Rectal smooth muscle tissue (tissue), 1 donor: Measurements from ENCODE around the gene SH3BP2.

Experiments used
- H3K27ac ChIP-seq: one replicate; pipeline ENCODE4 v1.7.0; 2013; ENCODE audit warnings: low read depth, low read length, inconsistent platforms
- H3K27me3 ChIP-seq: one replicate; pipeline ENCODE4 v1.7.0; 2013; ENCODE audit warnings: low read length; ENCODE audit not compliant: control insufficient read depth, insufficient read depth
- H3K36me3 ChIP-seq: one replicate; pipeline ENCODE4 v1.7.0; 2013; ENCODE audit warnings: low read length; ENCODE audit not compliant: control insufficient read depth, insufficient read depth
- H3K4me1 ChIP-seq: one replicate; pipeline ENCODE4 v1.7.0; 2013; ENCODE audit warnings: low read length; ENCODE audit not compliant: control insufficient read depth, insufficient read depth
- H3K4me3 ChIP-seq: one replicate; pipeline ENCODE4 v1.7.0; 2013; ENCODE audit warnings: low read length
- H3K9ac ChIP-seq: one replicate; pipeline ENCODE4 v1.7.0; 2013; ENCODE audit warnings: low read length

SH3BP2 gene

DNA sequence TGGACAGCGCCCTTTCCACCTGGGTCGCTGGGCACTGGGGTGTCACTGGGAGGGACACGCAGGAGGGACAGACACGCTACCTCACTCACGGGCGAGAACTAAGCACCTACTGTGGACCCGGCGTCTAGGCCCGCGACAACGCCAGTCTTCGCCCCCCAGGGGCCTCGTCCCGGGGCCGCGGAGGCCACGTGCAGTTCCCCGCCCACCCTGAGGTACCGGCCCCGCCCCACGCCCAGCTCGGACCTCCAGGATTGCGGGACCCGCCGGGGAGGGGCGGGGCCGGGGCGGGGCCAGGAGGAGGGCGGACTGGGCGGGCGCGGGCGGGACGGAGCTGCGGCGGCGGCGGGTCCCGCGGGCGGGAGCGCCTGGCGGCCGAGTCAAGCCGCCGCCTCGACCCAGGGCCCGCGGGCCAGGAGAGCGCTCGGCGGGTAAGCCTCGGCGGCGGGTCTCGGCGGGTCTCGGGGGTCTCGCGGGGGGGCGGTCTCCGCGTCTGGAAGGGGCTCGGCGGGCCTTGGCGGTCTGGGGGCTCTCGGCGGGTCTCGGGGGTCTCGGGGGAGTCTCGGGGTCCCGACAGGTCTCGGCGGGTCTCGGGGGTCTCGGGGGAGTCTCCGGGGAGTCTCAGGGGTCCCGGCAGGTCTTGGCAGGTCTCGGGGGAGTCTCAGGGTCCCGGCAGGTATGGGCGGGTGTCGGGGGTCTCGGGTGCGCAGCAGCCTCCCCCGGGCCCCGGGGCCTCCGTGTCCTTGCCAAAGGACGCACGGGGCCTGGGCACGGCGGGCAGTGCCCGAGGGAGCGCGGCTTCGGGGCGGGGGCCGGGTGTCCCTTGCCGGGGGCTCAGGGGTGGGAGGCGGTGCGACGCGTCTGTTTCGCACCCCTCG lies at the start of gene SH3BP2:
SH3BP2 (plus strand) TSS at position 375 of the 875 bp plus-strand sequence. CDS start 27,533 bp downstream, outside the sequence.
- H3K4me1 ChIP-seq, result peaks cover 11% of the 10 kb centered on the region
- H3K27me3 ChIP-seq, result no peaks in the 10 kb centered on the region
- no peaks in the 10 kb centered on the region for H3K36me3 ChIP-seq
- peak within 1 kb of the TSS; percentile 62 for H3K4me3 ChIP-seq
- peak within 1 kb of the TSS; percentile 36 for H3K9ac ChIP-seq
- H3K27ac ChIP-seq, result peak within 1 kb of the TSS; percentile 46

DNA sequence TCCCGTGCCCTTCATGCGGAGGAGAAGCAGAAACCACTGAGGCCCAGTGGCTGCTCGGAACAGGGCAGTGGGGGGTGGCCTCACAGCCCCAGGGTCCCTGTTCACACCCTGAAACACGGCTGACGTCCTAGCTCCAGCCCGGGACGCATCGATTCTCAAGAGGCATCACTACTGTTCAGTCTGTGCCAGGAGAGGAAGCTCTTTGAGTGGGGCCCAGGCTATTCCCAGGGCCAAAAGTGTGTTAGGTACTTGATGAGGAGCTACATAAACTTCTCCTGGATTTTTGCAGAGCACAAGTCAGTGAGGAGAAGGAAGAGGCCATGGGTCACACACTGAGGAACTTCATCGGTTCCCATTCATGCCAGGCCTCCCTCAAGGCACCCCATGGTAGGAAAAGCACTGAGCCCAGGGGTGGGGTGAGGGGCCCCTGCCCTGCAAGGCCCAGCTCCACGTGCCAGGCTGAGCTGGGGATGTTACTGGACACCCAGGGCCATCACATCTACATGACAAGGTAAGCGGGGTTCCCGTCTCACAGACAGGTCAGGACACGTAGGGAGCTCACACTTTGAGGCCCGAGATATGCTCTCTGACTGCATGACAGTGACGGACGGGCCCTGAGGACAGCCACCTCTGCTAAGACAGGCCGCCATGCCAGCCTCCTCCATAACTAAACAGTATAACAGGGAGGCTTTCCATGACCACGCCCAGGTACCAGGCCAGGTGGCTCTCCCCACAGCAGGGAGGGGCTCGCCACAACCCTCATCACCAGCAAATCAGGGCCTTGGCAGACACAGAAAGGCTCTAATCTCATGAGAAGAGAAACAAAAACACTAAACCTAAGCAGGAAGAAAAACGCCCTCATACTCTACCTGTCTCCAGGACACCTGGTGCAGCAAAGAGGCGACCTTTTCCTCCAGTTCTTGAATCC lies 49.1 kb upstream of the SH3BP2 start:
- Histone ChIP-seq H3K4me3 (no peak overlapping the region), H3K4me1 (no peaks in the 10 kb centered on the region), H3K9ac (no peak overlapping the region), H3K36me3 (peaks cover 27% of the 10 kb centered on the region), H3K27ac (no peak overlapping the region), H3K27me3 (no peaks in the 10 kb centered on the region)

GRCh38 chr4:2744576-2745270 lies 48.2 kb upstream of the SH3BP2 start:
- H3K4me3 ChIP-seq, result no peak overlapping the region
- H3K9ac ChIP-seq, result no peak overlapping the region
- no peaks in the 10 kb centered on the region for H3K4me1 ChIP-seq
- no peak overlapping the region for H3K27ac ChIP-seq
- no peaks in the 10 kb centered on the region for H3K27me3 ChIP-seq
- H3K36me3 ChIP-seq, result peaks cover 27% of the 10 kb centered on the region

GRCh38 chr4:2745516-2745915 lies 47.4 kb upstream of the SH3BP2 start:
- peaks cover 27% of the 10 kb centered on the region for H3K36me3 ChIP-seq
- no peak overlapping the region for H3K4me3 ChIP-seq
- no peak overlapping the region for H3K27ac ChIP-seq

DNA sequence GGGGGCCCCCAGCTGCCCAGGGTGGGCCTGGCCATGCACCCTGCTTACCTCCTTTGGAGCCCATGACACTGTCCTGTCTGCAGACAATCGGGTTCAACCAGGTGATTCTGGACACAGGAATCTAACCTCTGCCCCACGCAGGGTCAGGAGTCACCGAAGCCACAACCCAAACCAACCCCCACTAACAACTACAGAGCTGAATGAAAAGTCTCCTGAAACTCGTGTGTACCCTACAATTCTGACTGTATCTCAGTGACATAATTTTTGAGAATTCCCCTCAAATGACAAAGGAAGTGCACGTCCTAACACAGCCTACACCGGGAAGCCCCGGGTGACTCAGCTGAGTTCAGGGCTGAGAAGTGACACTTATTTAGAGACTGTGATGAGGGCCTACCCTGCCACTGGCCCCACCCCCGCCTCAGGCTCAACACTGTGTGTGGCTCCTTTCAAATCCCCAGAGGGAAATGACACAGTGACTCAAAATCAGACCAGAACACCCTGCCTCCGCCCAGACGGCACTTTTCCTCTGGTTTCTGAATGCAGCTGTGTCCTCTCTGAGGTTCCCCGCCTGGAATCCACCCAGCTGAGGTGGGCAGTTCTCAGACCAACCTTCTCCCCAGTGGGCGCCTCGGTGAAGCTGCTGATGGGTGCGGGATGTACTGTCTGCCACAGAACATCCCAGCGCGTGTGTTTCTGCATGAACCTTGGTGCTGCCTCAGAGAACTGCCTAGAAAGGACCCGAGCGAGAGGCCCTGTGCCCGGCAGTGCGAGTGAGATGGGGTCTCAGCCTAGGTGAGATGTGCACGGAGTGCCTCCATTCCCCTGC lies 46.7 kb upstream of the SH3BP2 start:
- Histone ChIP-seq H3K9ac (no peak overlapping the region), H3K4me3 (no peak overlapping the region), H3K27me3 (no peaks in the 10 kb centered on the region), H3K4me1 (peaks cover 5% of the 10 kb centered on the region), H3K36me3 (peaks cover 27% of the 10 kb centered on the region), H3K27ac (no peak overlapping the region)

More at GRCh38 chr4:2745516-2745915, 47.4 kb upstream of the SH3BP2 start:
- no peak overlapping the region for H3K9ac ChIP-seq
- no peaks in the 10 kb centered on the region for H3K27me3 ChIP-seq
- H3K4me1 ChIP-seq, result no peaks in the 10 kb centered on the region

DNA sequence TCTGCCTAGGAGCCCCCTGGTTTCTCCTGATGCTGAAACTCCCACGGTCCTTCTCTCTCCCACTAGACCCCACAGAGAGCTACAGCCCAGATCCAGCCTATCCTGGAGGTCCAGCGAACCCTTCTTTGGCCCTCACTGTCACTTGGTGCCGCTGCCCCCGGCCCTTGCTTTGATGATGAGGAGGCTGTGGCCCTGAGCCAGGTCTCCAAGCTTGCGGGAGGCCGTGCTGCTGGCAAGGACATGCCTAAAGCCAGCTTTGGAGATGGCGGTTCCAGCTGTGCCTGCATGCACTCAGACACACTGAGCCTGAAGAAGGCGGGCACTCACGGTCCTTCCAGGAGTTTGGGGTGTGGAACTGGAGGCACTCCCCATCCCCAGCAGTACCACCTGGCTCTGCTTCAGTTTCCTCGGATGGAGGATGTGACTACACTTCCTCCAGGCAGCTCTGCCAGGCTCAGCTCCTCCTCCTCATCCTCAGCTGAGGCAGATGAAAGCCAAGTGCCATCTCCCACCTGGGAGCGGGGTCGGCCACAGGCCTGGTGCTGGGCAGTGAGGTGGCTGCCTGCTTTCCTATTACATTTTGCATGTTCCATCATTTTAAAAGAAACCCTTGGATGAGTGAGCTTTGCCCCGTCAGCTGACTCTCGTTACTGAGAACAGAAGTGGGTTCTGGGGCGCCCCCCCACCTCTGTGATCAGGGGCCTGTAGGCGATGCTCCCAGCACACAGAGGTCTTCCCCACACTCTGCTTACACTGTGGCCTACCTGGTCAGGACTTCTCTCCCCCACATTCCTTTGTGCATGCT lies 45.8 kb upstream of the SH3BP2 start:
- no peak overlapping the region for H3K27ac ChIP-seq
- no peak overlapping the region for H3K9ac ChIP-seq
- H3K36me3 ChIP-seq, result peaks cover 27% of the 10 kb centered on the region
- H3K4me1 ChIP-seq, result peaks cover 8% of the 10 kb centered on the region
- no peak overlapping the region for H3K4me3 ChIP-seq
- H3K27me3 ChIP-seq, result no peaks in the 10 kb centered on the region

- H3K4me3 ChIP-seq, result no peak overlapping the region
- H3K4me1 ChIP-seq, result peaks cover 12% of the 10 kb centered on the region
- no peaks in the 10 kb centered on the region for H3K27me3 ChIP-seq
- no peak overlapping the region for H3K27ac ChIP-seq
- peaks cover 13% of the 10 kb centered on the region for H3K36me3 ChIP-seq
- H3K9ac ChIP-seq, result no peak overlapping the region
Observed at GRCh38 chr4:2750719-2751605, 41.9 kb upstream of the SH3BP2 start.

GRCh38 chr4:2753436-2753835 lies 39.4 kb upstream of the SH3BP2 start:
- Histone ChIP-seq H3K27ac (no peak overlapping the region), H3K4me3 (no peak overlapping the region), H3K27me3 (no peaks in the 10 kb centered on the region), H3K9ac (no peak overlapping the region), H3K4me1 (peaks cover 15% of the 10 kb centered on the region), H3K36me3 (no peaks in the 10 kb centered on the region)

GRCh38 chr4:2754848-2755819 lies 37.8 kb upstream of the SH3BP2 start:
- H3K27ac ChIP-seq, result peak overlapping the region; percentile 50
- peaks cover 15% of the 10 kb centered on the region for H3K4me1 ChIP-seq
- no peaks in the 10 kb centered on the region for H3K27me3 ChIP-seq
- H3K4me3 ChIP-seq, result peak overlapping the region; percentile 84
- no peaks in the 10 kb centered on the region for H3K36me3 ChIP-seq
- H3K9ac ChIP-seq, result peak overlapping the region; percentile 13
